K562 (cell line): ENCODE data around the gene PCP2. TPM values are rescaled to one million over a fixed set of nuclear protein-coding genes. Genes with fewer than 3 reads are reported as not detected.

Experiments
- CEBPB ChIP-seq: fragments of 450-650 bp; IDR thresholded peaks from 2 replicates; pipeline ENCODE4 v1.6.1; 2016; ENCODE audit warnings: missing genetic modification characterization, missing compliant biosample characterization
- ETV5 ChIP-seq: sonication (generic); formaldehyde crosslinking; IDR thresholded peaks from 2 replicates; pipeline ENCODE4 v1.4.0; 2020; ENCODE audit warnings: low read depth, mild to moderate bottlenecking, missing genetic modification reagents
- FOXA3 ChIP-seq, 2 experiments: fragments of 450-650 bp in 1 of 2; sonication (generic) in 1 of 2; formaldehyde crosslinking; IDR thresholded peaks in 1 of 2; conservative IDR thresholded peaks in 1 of 2; 2 replicates each; pipeline versions ENCODE4 v1.4.0 to v1.8.0; 2020 to 2022; ENCODE audit warnings: mild to moderate bottlenecking in 2 of 2, missing genetic modification reagents in 1 of 2
- FOXJ2 ChIP-seq: fragments of 200-800 bp; sonication (Bioruptor generic); IDR thresholded peaks from 2 replicates; pipeline ENCODE4 v1.6.1; 2016; ENCODE audit warnings: missing genetic modification characterization, missing compliant biosample characterization
- GATAD2B ChIP-seq: fragments of 450-650 bp; IDR thresholded peaks from 2 replicates; pipeline ENCODE4 v1.6.1; 2017; ENCODE audit warnings: mild to moderate bottlenecking, borderline replicate concordance
- KAT7 ChIP-seq: sonication (generic); formaldehyde crosslinking; IDR thresholded peaks from 2 replicates; pipeline ENCODE4 v1.8.0; 2022; ENCODE audit warnings: missing genetic modification reagents, mild to moderate bottlenecking, borderline replicate concordance
- KLF1 ChIP-seq: fragments of 450-650 bp; IDR thresholded peaks from 2 replicates; pipeline ENCODE4 v1.6.1; 2016; ENCODE audit warnings: missing genetic modification characterization, missing compliant biosample characterization
- MAZ ChIP-seq, 2 experiments: fragments of 450-650 bp in 1 of 2; sonication (generic) in 1 of 2; formaldehyde crosslinking; IDR thresholded peaks in 1 of 2; conservative IDR thresholded peaks in 1 of 2; 2 replicates each; pipeline versions ENCODE4 v1.4.0 to v1.5.0; 2020; ENCODE audit warnings: mild to moderate bottlenecking in 1 of 2, missing genetic modification reagents in 1 of 2
- MECOM ChIP-seq: fragments of 250-450 bp; sonication (Bioruptor Pico); IDR thresholded peaks from 2 replicates; pipeline ENCODE4 v1.8.0; 2022; ENCODE audit warnings: inconsistent platforms
- ZNF239 ChIP-seq: fragments of 250-450 bp; sonication (Bioruptor Pico); IDR thresholded peaks from 2 replicates; pipeline ENCODE4 v1.4.0; 2020; ENCODE audit warnings: mild to moderate bottlenecking
- ZNF408 ChIP-seq: fragments of 250-450 bp; sonication (Bioruptor Pico); IDR thresholded peaks from 2 replicates; pipeline ENCODE4 v1.4.0; 2020; ENCODE audit warnings: low read depth, mild to moderate bottlenecking, moderate library complexity
- polyA plus RNA-seq, 8 experiments: library from polyadenylated mRNA; depleted of rRNA in 4 of 8; stranded (reverse) in 5 of 8; unstranded in 3 of 8; fragments of >200 nt; fragmentation: Nextera tagmentation in 2 of 8; fragmentation: Illumina TruSeq in 1 of 8; extraction: Ambion mirVana in 2 of 8; extraction: Trizol in 1 of 8; gene quantifications; 2 replicates each; pipeline versions ENCODE4 v1.2.1 to v1.2.3, GENCODE V29; 2011 to 2014; ENCODE audit warnings: inconsistent platforms in 1 of 8, missing spikeins in 1 of 8
- total RNA-seq, 7 experiments: library from RNA; depleted of rRNA in 6 of 7; stranded (reverse); fragments of >200 nt in 6 of 7; fragmentation: Illumina TruSeq in 2 of 7; extraction: Trizol in 2 of 7; gene quantifications; 2 replicates each; pipeline versions ENCODE4 v1.2.1 to v1.2.3, GENCODE V29; 2011 to 2021; ENCODE audit warnings: low replicate concordance in 1 of 7

PCP2 gene
- total and polyA plus RNA-seq, 9 of the 15 experiments (the other 6 are each of a cell fraction or from before 2014, with no cell fraction given): 0.17 to 1.3 (median 0.49) TPM; not detected in 3

DNA sequence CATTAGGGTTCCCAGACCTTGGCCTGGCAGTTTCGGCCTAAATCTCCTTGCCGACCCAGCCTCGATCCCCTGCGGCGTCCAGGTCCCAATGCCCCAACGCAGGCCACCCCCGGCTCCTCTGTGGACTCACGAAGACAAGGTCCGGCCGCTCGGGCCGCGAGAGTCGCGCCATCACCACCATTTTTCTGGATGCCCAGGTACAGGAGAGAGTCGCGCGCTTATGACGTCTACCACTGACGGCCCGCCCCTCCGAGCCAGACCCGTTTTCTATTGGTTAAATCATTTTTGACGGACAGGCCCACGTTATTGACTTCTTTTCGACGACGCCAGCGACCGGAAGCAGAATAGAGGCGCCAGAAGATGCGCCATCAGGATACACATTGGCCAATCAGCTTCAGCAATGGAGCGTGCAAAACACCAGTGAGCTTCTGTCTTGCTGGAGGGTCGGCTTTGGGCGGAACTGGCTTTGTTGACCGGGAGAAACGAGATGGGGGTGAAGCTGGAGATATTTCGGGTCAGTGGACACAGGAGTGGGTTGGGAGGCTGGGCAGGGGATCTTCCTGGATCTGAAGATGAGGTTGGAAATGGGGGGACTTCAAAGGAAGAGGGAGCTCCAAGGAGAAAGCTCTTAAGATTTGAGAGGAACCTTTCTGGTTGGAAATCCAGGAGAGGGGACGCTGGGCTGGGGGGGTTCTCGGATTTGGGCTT is 4.0 kb downstream of the PCP2 start, which contains the start of the genes PET100 and XAB2 (continued):
- TF ChIP-seq KAT7 (CRISPR knock-in tag) (peak; percentile 78; the same call in 1 of the 2 replicates), ETV5 (CRISPR knock-in tag) (peak; percentile 74; the same call in 1 of the 2 replicates), GATAD2B (no peak), MECOM (CRISPR knock-in tag) (no peak), MAZ (CRISPR knock-in tag; conservative IDR thresholded peaks at IDR 0.05 in 1 of 2, IDR thresholded peaks at IDR 0.05 in 1 of 2) (peak; percentile 2 to 25; a peak in 2 of 4 replicates), FOXA3 (CRISPR knock-in tag; conservative IDR thresholded peaks at IDR 0.05 in 1 of 2, IDR thresholded peaks at IDR 0.05 in 1 of 2) (peak; percentile 67 to 87), KLF1 (tag) (peak; percentile 84), FOXJ2 (tag) (no peak), ZNF408 (no peak), CEBPB (tag) (no peak), ZNF239 (CRISPR knock-in tag) (no peak)
